Mesothelial cell of epicardium (in vitro differentiated cells): ENCODE results near the gene PDK4. TPM values are rescaled to one million over a fixed set of nuclear protein-coding genes. Genes with fewer than 3 reads are reported as not detected.

Source experiments
- DNase-seq, 2 experiments: peaks; one replicate each; pipeline ENCODE4 v3.0.0; 2021; ENCODE audit warnings: low spot score in 2 of 2; ENCODE audit not compliant: unreplicated experiment in 2 of 2
- H3K27ac Mint-ChIP-seq: 2 replicates; pipeline ENCODE4 v1.8.0; 2021; ENCODE audit warnings: mixed read lengths
- H3K27me3 Mint-ChIP-seq: 2 replicates; pipeline ENCODE4 v1.8.0; 2021; ENCODE audit warnings: low read depth, mixed read lengths
- H3K36me3 Mint-ChIP-seq: 2 replicates; pipeline ENCODE4 v1.8.0; 2021; ENCODE audit warnings: mixed read lengths
- H3K4me1 Mint-ChIP-seq: 2 replicates; pipeline ENCODE4 v1.8.0; 2021; ENCODE audit warnings: mixed read lengths
- H3K4me3 Mint-ChIP-seq: 2 replicates; pipeline ENCODE4 v1.8.0; 2021; ENCODE audit warnings: mild to moderate bottlenecking, moderate library complexity, mixed read lengths
- H3K9me3 Mint-ChIP-seq: 2 replicates; pipeline ENCODE4 v1.8.0; 2021; ENCODE audit warnings: mixed read lengths
- total RNA-seq: library from RNA; stranded (reverse); gene quantifications from 3 replicates; pipeline ENCODE4 v1.2.1, GENCODE V29; 2021
- TF ChIP-seq, protein P1 (sequence below): fragments of 200-600 bp; sonication (generic); IDR thresholded peaks from one replicate; pipeline ENCODE4 v1.5.0; 2021; ENCODE audit warnings: antibody characterized with exemption; ENCODE audit not compliant: unreplicated experiment

The PDK4 gene
- total RNA-seq, 1 donor from 2014 or later = 0.98 TPM

DNA sequence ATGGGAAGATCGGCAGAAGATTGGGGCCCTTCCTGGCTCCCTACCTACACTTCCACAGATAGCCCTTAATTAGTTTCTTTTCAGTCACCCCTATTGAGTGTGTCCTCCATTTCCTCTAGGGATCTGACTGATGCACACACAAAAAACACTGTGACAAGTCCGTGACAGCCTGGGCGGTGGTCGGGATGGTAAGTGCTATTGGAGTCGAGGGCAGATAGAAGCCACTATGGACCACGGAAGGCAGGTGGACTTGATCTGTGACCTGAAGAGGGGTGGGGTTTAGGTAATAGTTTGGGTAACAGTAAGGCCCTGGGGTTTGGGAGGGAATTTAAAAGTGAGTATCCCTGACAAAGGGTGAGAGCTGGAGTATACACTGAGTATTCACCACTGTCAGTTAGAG is 53.0 kb downstream of the PDK4 start:
- Mint-ChIP-seq H3K9me3 (no peaks in the 10 kb centered on the region), H3K36me3 (no peaks in the 10 kb centered on the region), H3K4me1 (peaks cover 4% of the 10 kb centered on the region), H3K27ac (no peak overlapping the region), H3K27me3 (peaks cover 24% of the 10 kb centered on the region), H3K4me3 (no peak overlapping the region)
- no peak for DNase-seq
- TF ChIP-seq, protein P1, sequence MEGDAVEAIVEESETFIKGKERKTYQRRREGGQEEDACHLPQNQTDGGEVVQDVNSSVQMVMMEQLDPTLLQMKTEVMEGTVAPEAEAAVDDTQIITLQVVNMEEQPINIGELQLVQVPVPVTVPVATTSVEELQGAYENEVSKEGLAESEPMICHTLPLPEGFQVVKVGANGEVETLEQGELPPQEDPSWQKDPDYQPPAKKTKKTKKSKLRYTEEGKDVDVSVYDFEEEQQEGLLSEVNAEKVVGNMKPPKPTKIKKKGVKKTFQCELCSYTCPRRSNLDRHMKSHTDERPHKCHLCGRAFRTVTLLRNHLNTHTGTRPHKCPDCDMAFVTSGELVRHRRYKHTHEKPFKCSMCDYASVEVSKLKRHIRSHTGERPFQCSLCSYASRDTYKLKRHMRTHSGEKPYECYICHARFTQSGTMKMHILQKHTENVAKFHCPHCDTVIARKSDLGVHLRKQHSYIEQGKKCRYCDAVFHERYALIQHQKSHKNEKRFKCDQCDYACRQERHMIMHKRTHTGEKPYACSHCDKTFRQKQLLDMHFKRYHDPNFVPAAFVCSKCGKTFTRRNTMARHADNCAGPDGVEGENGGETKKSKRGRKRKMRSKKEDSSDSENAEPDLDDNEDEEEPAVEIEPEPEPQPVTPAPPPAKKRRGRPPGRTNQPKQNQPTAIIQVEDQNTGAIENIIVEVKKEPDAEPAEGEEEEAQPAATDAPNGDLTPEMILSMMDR = no peak

DNA sequence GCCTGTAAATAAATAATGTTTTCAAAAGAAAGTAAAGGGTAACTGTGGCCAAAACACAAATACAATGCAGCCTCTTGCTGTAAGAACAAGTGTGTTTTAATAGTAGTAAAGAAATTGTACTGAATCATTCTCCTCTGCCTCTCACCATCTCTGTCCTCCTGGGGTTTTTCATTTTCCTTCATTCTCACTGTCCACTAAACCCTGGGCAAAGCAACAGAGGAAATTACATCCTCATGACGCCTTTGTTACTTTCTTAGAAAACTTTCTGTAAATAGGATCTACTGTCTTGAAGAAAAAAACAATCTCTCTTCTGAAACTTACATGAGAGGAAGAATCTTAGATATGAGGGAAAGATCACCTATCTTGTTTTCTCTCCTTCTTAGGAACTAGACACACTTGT is 56.0 kb downstream of the PDK4 start:
- no peak for DNase-seq
- H3K4me1 Mint-ChIP-seq = peaks cover 2% of the 10 kb centered on the region
- TF ChIP-seq, protein P1 = no peak
- H3K27me3 Mint-ChIP-seq = peaks cover 45% of the 10 kb centered on the region
- H3K36me3 Mint-ChIP-seq = no peaks in the 10 kb centered on the region
- H3K9me3 Mint-ChIP-seq = no peaks in the 10 kb centered on the region
- no peak overlapping the region for H3K27ac Mint-ChIP-seq
- no peak overlapping the region for H3K4me3 Mint-ChIP-seq

GRCh38 chr7:95539426-95539825 is 56.9 kb downstream of the PDK4 start:
- TF ChIP-seq, protein P1 = no peak
- H3K27me3 Mint-ChIP-seq = peaks cover 55% of the 10 kb centered on the region
- H3K9me3 Mint-ChIP-seq = no peaks in the 10 kb centered on the region
- H3K4me3 Mint-ChIP-seq = no peak overlapping the region
- DNase-seq = no peak
- H3K27ac Mint-ChIP-seq = no peak overlapping the region
- H3K36me3 Mint-ChIP-seq = no peaks in the 10 kb centered on the region
- no peaks in the 10 kb centered on the region for H3K4me1 Mint-ChIP-seq

DNA sequence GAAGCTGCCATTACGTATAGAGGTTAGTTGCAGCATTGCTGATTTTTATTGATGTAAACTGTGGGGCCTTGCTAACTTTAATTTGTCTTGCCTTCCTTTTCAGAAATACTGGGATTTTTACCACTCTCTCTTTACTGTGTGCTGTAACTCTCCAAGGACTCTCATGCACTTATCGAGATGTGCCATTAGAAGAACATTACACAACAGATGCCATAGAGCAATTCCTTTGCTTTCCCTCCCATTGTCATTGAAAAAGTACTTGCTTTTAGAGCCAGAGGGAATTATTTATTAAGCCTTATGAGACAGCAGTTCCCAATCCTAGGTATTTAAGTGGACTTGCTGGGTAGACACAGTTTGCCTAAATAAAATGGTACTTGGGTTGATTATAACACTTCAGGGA is 58.8 kb downstream of the PDK4 start:
- Mint-ChIP-seq H3K9me3 (no peaks in the 10 kb centered on the region), H3K27ac (no peak overlapping the region), H3K4me3 (no peak overlapping the region), H3K36me3 (no peaks in the 10 kb centered on the region), H3K4me1 (no peaks in the 10 kb centered on the region), H3K27me3 (peaks cover 57% of the 10 kb centered on the region)
- no peak for DNase-seq
- TF ChIP-seq, protein P1 = no peak

- no peaks in the 10 kb centered on the region for H3K4me1 Mint-ChIP-seq
- H3K9me3 Mint-ChIP-seq = no peaks in the 10 kb centered on the region
- TF ChIP-seq, protein P1 = no peak
- H3K27ac Mint-ChIP-seq = no peak overlapping the region
- H3K4me3 Mint-ChIP-seq = no peak overlapping the region
- DNase-seq = no peak
- peaks cover 56% of the 10 kb centered on the region for H3K27me3 Mint-ChIP-seq
- no peaks in the 10 kb centered on the region for H3K36me3 Mint-ChIP-seq
Observed at GRCh38 chr7:95536656-95537311, 59.5 kb downstream of the PDK4 start.

GRCh38 chr7:95535662-95536061 is 60.7 kb downstream of the PDK4 start:
- Mint-ChIP-seq H3K9me3 (no peaks in the 10 kb centered on the region), H3K36me3 (no peaks in the 10 kb centered on the region), H3K4me1 (no peaks in the 10 kb centered on the region), H3K27ac (no peak overlapping the region), H3K27me3 (peaks cover 53% of the 10 kb centered on the region), H3K4me3 (no peak overlapping the region)
- TF ChIP-seq, protein P1 = no peak
- DNase-seq = no peak
